Activated naive CD8-positive, alpha-beta T cell treated with anti-CD3 and anti-CD28 coated beads for 36 hours (primary cell): ENCODE results near the gene EPN3. TPM values are rescaled to one million over a fixed set of nuclear protein-coding genes. Genes with fewer than 3 reads are reported as not detected.

Experiments used
- DNase-seq: peaks from one replicate; pipeline ENCODE4 v3.0.0; 2021
- H3K27ac Mint-ChIP-seq: one replicate; pipeline ENCODE4 v1.8.0; 2022; ENCODE audit warnings: mild to moderate bottlenecking, moderate library complexity, mixed read lengths
- H3K27me3 Mint-ChIP-seq: one replicate; pipeline ENCODE4 v1.8.0; 2022; ENCODE audit warnings: mild to moderate bottlenecking, mixed read lengths
- H3K36me3 Mint-ChIP-seq: one replicate; pipeline ENCODE4 v1.8.0; 2021; ENCODE audit warnings: mild to moderate bottlenecking, mixed read lengths
- H3K4me1 Mint-ChIP-seq: one replicate; pipeline ENCODE4 v1.8.0; 2021; ENCODE audit warnings: mixed read lengths
- H3K4me3 Mint-ChIP-seq: one replicate; pipeline ENCODE4 v1.8.0; 2022; ENCODE audit warnings: mild to moderate bottlenecking, moderate library complexity, mixed read lengths
- H3K9me3 Mint-ChIP-seq: one replicate; pipeline ENCODE4 v1.8.0; 2022; ENCODE audit warnings: mixed read lengths
- total RNA-seq, 2 experiments: library from RNA; stranded (reverse); gene quantifications; one replicate each; pipeline ENCODE4 v1.2.3, GENCODE V29; 2021

EPN3 gene
- total RNA-seq, 2 experiments from 2014 or later: not detected

- H3K27me3 Mint-ChIP-seq: peaks cover 9% of the 10 kb centered on the region
- no peaks in the 10 kb centered on the region for H3K9me3 Mint-ChIP-seq
- peaks cover 2% of the 10 kb centered on the region for H3K36me3 Mint-ChIP-seq
- H3K27ac Mint-ChIP-seq: no peak overlapping the region
- H3K4me3 Mint-ChIP-seq: no peak overlapping the region
- no peak for DNase-seq
- no peaks in the 10 kb centered on the region for H3K4me1 Mint-ChIP-seq
Measured at GRCh38 chr17:50548831-50549230, 16.3 kb downstream of the EPN3 start.

GRCh38 chr17:50549256-50549941 lies 16.9 kb downstream of the EPN3 start:
- Mint-ChIP-seq H3K27me3 (peaks cover 3% of the 10 kb centered on the region), H3K4me3 (no peak overlapping the region), H3K4me1 (no peaks in the 10 kb centered on the region), H3K27ac (no peak overlapping the region), H3K9me3 (no peaks in the 10 kb centered on the region), H3K36me3 (peaks cover 2% of the 10 kb centered on the region)
- DNase-seq: no peak

GRCh38 chr17:50549969-50550368 lies 17.4 kb downstream of the EPN3 start:
- Mint-ChIP-seq H3K9me3 (no peaks in the 10 kb centered on the region), H3K27ac (no peak overlapping the region), H3K4me1 (no peaks in the 10 kb centered on the region), H3K36me3 (peaks cover 4% of the 10 kb centered on the region), H3K4me3 (no peak overlapping the region), H3K27me3 (no peaks in the 10 kb centered on the region)
- no peak for DNase-seq

- Mint-ChIP-seq H3K27me3 (no peaks in the 10 kb centered on the region), H3K4me1 (no peaks in the 10 kb centered on the region), H3K36me3 (peaks cover 9% of the 10 kb centered on the region), H3K27ac (no peak overlapping the region), H3K4me3 (no peak overlapping the region), H3K9me3 (no peaks in the 10 kb centered on the region)
- DNase-seq: no peak
Measured at GRCh38 chr17:50550661-50551432, 18.3 kb downstream of the EPN3 start.

GRCh38 chr17:50551433-50551815 lies 18.9 kb downstream of the EPN3 start:
- no peak overlapping the region for H3K4me3 Mint-ChIP-seq

GRCh38 chr17:50551884-50552283 lies 19.3 kb downstream of the EPN3 start:
- no peak overlapping the region for H3K4me3 Mint-ChIP-seq

More at GRCh38 chr17:50551433-50551815, 18.9 kb downstream of the EPN3 start:
- DNase-seq: no peak
- Mint-ChIP-seq H3K27me3 (no peaks in the 10 kb centered on the region), H3K27ac (no peak overlapping the region), H3K9me3 (no peaks in the 10 kb centered on the region), H3K36me3 (peaks cover 9% of the 10 kb centered on the region), H3K4me1 (no peaks in the 10 kb centered on the region)

GRCh38 chr17:50554201-50554600 lies 21.7 kb downstream of the EPN3 start:
- H3K4me1 Mint-ChIP-seq: peaks cover 2% of the 10 kb centered on the region
- no peak overlapping the region for H3K4me3 Mint-ChIP-seq
- no peaks in the 10 kb centered on the region for H3K9me3 Mint-ChIP-seq
- H3K36me3 Mint-ChIP-seq: peaks cover 9% of the 10 kb centered on the region
- no peak for DNase-seq
- peaks cover 19% of the 10 kb centered on the region for H3K27me3 Mint-ChIP-seq
- no peak overlapping the region for H3K27ac Mint-ChIP-seq

More at GRCh38 chr17:50551884-50552283, 19.3 kb downstream of the EPN3 start:
- Mint-ChIP-seq H3K27me3 (no peaks in the 10 kb centered on the region), H3K36me3 (peaks cover 9% of the 10 kb centered on the region), H3K27ac (no peak overlapping the region), H3K4me1 (no peaks in the 10 kb centered on the region), H3K9me3 (no peaks in the 10 kb centered on the region)
- no peak for DNase-seq

- peaks cover 7% of the 10 kb centered on the region for H3K36me3 Mint-ChIP-seq
- H3K4me1 Mint-ChIP-seq: peaks cover 9% of the 10 kb centered on the region
- peaks cover 35% of the 10 kb centered on the region for H3K27me3 Mint-ChIP-seq
- no peaks in the 10 kb centered on the region for H3K9me3 Mint-ChIP-seq
- no peak overlapping the region for H3K27ac Mint-ChIP-seq
- DNase-seq: no peak
- no peak overlapping the region for H3K4me3 Mint-ChIP-seq
Measured at GRCh38 chr17:50556803-50557202, 24.3 kb downstream of the EPN3 start.

GRCh38 chr17:50557630-50558029 lies 25.1 kb downstream of the EPN3 start:
- H3K36me3 Mint-ChIP-seq: peaks cover 7% of the 10 kb centered on the region

GRCh38 chr17:50558091-50558490 lies 25.6 kb downstream of the EPN3 start:
- H3K4me3 Mint-ChIP-seq: no peak overlapping the region
- no peaks in the 10 kb centered on the region for H3K9me3 Mint-ChIP-seq
- H3K27ac Mint-ChIP-seq: no peak overlapping the region
- H3K36me3 Mint-ChIP-seq: peaks cover 7% of the 10 kb centered on the region
- DNase-seq: no peak
- H3K27me3 Mint-ChIP-seq: peaks cover 48% of the 10 kb centered on the region
- H3K4me1 Mint-ChIP-seq: peaks cover 14% of the 10 kb centered on the region

More at GRCh38 chr17:50557630-50558029, 25.1 kb downstream of the EPN3 start:
- Mint-ChIP-seq H3K4me1 (peaks cover 14% of the 10 kb centered on the region), H3K27ac (no peak overlapping the region), H3K9me3 (no peaks in the 10 kb centered on the region), H3K27me3 (peaks cover 43% of the 10 kb centered on the region), H3K4me3 (no peak overlapping the region)
- no peak for DNase-seq

GRCh38 chr17:50558581-50558940 lies 26.0 kb downstream of the EPN3 start:
- peaks cover 52% of the 10 kb centered on the region for H3K27me3 Mint-ChIP-seq
- peaks cover 7% of the 10 kb centered on the region for H3K36me3 Mint-ChIP-seq
- H3K27ac Mint-ChIP-seq: no peak overlapping the region
- H3K9me3 Mint-ChIP-seq: no peaks in the 10 kb centered on the region
- peaks cover 14% of the 10 kb centered on the region for H3K4me1 Mint-ChIP-seq
- no peak overlapping the region for H3K4me3 Mint-ChIP-seq
- DNase-seq: no peak

- Mint-ChIP-seq H3K36me3 (peaks cover 7% of the 10 kb centered on the region), H3K27me3 (peaks cover 58% of the 10 kb centered on the region), H3K4me1 (peaks cover 14% of the 10 kb centered on the region), H3K27ac (no peak overlapping the region), H3K4me3 (peak overlapping the region; percentile 73), H3K9me3 (no peaks in the 10 kb centered on the region)
- peak; percentile 32 for DNase-seq
Measured at GRCh38 chr17:50558941-50559614, 26.5 kb downstream of the EPN3 start.

GRCh38 chr17:50559674-50560184 lies 27.2 kb downstream of the EPN3 start:
- Mint-ChIP-seq H3K4me1 (peaks cover 14% of the 10 kb centered on the region), H3K36me3 (peaks cover 4% of the 10 kb centered on the region), H3K27ac (no peak overlapping the region), H3K27me3 (peaks cover 64% of the 10 kb centered on the region), H3K4me3 (peak overlapping the region; percentile 73), H3K9me3 (no peaks in the 10 kb centered on the region)
- DNase-seq: peak; percentile 42

- peak within 1 kb of the TSS; percentile 73 for H3K4me3 Mint-ChIP-seq
- H3K4me1 Mint-ChIP-seq: peaks cover 18% of the 10 kb centered on the region
- H3K36me3 Mint-ChIP-seq: peaks cover 3% of the 10 kb centered on the region
- peaks cover 70% of the 10 kb centered on the region for H3K27me3 Mint-ChIP-seq
- H3K27ac Mint-ChIP-seq: no peak within 1 kb of the TSS
- DNase-seq: peak; percentile 90
- H3K9me3 Mint-ChIP-seq: no peaks in the 10 kb centered on the region
Measured at GRCh38 chr17:50560185-50560824, 27.8 kb downstream of the EPN3 start, which contains the start of gene CACNA1G. Gene CACNA1G, plus strand, starts transcription at chr17:50560715. Its CDS starts 745 bp downstream, at chr17:50561460.
